Inflammatory macrophage treated with lipopolysaccharide for 1 hour (primary cell): ENCODE results near the gene ZNF628.

Experiments used
- DNase-seq, 2 donors: peaks; one replicate each; pipeline ENCODE4 v3.0.0-alpha.2; 2020 to 2022

ZNF628 gene

GRCh38 chr19:55497763-55498162 is 21.3 kb downstream of the ZNF628 start:
- no peak for DNase-seq

GRCh38 chr19:55498246-55498840 is 21.9 kb downstream of the ZNF628 start:
- DNase-seq, result no peak

- no peak for DNase-seq
Observed at GRCh38 chr19:55500368-55500952, 24.0 kb downstream of the ZNF628 start.

GRCh38 chr19:55502197-55502952 is 26.0 kb downstream of the ZNF628 start:
- no peak for DNase-seq

- DNase-seq, result no peak
Observed at GRCh38 chr19:55503157-55503501, 26.7 kb downstream of the ZNF628 start.

GRCh38 chr19:55503502-55504251 is 27.3 kb downstream of the ZNF628 start:
- DNase-seq, result peak; percentile 82 to 96

GRCh38 chr19:55504252-55504603 is 27.8 kb downstream of the ZNF628 start:
- no peak for DNase-seq

GRCh38 chr19:55504981-55505380 is 28.6 kb downstream of the ZNF628 start:
- DNase-seq, result no peak

GRCh38 chr19:55508120-55508519 is 31.7 kb downstream of the ZNF628 start:
- no peak for DNase-seq

- peak; percentile 88 to 99 for DNase-seq
Observed at GRCh38 chr19:55516878-55517620, 40.6 kb downstream of the ZNF628 start.

GRCh38 chr19:55519451-55520311 is 43.3 kb downstream of the ZNF628 start:
- DNase-seq, result peak; percentile 40 to 55

GRCh38 chr19:55520691-55521292 is 44.4 kb downstream of the ZNF628 start:
- no peak for DNase-seq

- no peak for DNase-seq
Observed at GRCh38 chr19:55525289-55526101, 49.1 kb downstream of the ZNF628 start.

GRCh38 chr19:55526216-55527196 is 50.1 kb downstream of the ZNF628 start:
- DNase-seq, result peak; percentile 1 to 13

GRCh38 chr19:55527197-55528029 is 51.0 kb downstream of the ZNF628 start:
- no peak for DNase-seq

- DNase-seq, result no peak
Observed at GRCh38 chr19:55528030-55528803, 51.8 kb downstream of the ZNF628 start.

GRCh38 chr19:55529636-55530234 is 53.3 kb downstream of the ZNF628 start:
- DNase-seq, result no peak
